ENCODE data around the gene EHBP1.

The EHBP1 gene

GRCh38 chr2:63092857-63093256, 387.3 kb downstream of the EHBP1 start:
- no peak for DNase-seq

GRCh38 chr2:63093502-63093901, 388.0 kb downstream of the EHBP1 start:
- DNase-seq, result no peak
